ENCODE data around the gene SLC25A4.

- no peak for TF ChIP-seq CTCF (IDR thresholded peaks at IDR 0.05)
- no peak for TF ChIP-seq POLR2A (IDR thresholded peaks at IDR 0.05)
- TF ChIP-seq EP300 (IDR thresholded peaks at IDR 0.05), result no peak
- no peak for TF ChIP-seq POLR2AphosphoS5 (IDR thresholded peaks at IDR 0.05)
These were observed 41.6 kb upstream of the SLC25A4 start for GRCh38 chr4:185101354-185101890.
